ENCODE data around the gene TENM4.

The TENM4 gene

DNA sequence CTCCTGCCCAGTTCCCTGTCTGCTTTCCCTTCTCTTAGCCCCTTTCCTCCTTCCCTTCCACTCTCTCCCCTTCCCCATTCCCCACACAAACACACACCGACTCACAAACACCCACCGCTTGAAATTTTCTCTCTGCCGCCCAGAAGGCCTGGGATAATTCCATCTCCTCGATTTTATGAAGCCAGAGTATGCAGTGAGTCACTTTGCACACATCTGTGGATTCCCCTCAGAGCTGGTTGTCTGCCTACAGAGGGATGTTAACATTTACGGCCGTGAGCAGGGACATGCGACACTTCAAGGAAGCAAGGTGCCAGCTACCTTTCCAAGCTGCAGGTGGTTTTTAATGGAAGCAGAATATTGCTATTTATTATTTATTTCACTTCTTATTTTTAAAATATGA, 332.0 kb downstream of the TENM4 start:
- Histone ChIP-seq H4K20me1 (ENCODE audit: control insufficient read depth, insufficient read depth, low read depth, low read length) (no peaks in the 10 kb centered on the region), H3K27ac (ENCODE audit: low read depth, low read length) (no peak overlapping the region), H3K4me1 (ENCODE audit: control insufficient read depth, low read length) (no peaks in the 10 kb centered on the region), H3K36me3 (ENCODE audit: control insufficient read depth, low read length) (no peaks in the 10 kb centered on the region), H3K4me3 (ENCODE audit: low read length) (no peak overlapping the region), H3K9me2 (replicated peaks; ENCODE audit: control insufficient read depth, low read length) (no peaks in the 10 kb centered on the region), H3F3A (ENCODE audit: control insufficient read depth, insufficient read depth) (no peaks in the 10 kb centered on the region), H3K4me2 (ENCODE audit: low read length) (no peak overlapping the region), H3K27me3 (ENCODE audit: control insufficient read depth, low read length) (no peaks in the 10 kb centered on the region), H3K9me3 (ENCODE audit: control insufficient read depth, insufficient read depth, low read length) (no peaks in the 10 kb centered on the region), H3K79me2 (ENCODE audit: control insufficient read depth, low read length) (no peaks in the 10 kb centered on the region)
- no peak for TF ChIP-seq EZH2phosphoT487 (IDR thresholded peaks at IDR 0.05; ENCODE audit: borderline replicate concordance, low read length)
- TF ChIP-seq, protein P1, sequence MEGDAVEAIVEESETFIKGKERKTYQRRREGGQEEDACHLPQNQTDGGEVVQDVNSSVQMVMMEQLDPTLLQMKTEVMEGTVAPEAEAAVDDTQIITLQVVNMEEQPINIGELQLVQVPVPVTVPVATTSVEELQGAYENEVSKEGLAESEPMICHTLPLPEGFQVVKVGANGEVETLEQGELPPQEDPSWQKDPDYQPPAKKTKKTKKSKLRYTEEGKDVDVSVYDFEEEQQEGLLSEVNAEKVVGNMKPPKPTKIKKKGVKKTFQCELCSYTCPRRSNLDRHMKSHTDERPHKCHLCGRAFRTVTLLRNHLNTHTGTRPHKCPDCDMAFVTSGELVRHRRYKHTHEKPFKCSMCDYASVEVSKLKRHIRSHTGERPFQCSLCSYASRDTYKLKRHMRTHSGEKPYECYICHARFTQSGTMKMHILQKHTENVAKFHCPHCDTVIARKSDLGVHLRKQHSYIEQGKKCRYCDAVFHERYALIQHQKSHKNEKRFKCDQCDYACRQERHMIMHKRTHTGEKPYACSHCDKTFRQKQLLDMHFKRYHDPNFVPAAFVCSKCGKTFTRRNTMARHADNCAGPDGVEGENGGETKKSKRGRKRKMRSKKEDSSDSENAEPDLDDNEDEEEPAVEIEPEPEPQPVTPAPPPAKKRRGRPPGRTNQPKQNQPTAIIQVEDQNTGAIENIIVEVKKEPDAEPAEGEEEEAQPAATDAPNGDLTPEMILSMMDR (IDR thresholded peaks at IDR 0.05; ENCODE audit: low read depth, low read length, poor library complexity, severe bottlenecking), result no peak

GRCh38 chr11:79102840-79103239, 338.0 kb downstream of the TENM4 start:
- Histone ChIP-seq H3K4me1 (ENCODE audit: control insufficient read depth, low read length) (no peaks in the 10 kb centered on the region), H4K20me1 (ENCODE audit: control insufficient read depth, insufficient read depth, low read depth, low read length) (no peaks in the 10 kb centered on the region), H3K27ac (ENCODE audit: low read depth, low read length) (no peak overlapping the region), H3K9me2 (replicated peaks; ENCODE audit: control insufficient read depth, low read length) (no peaks in the 10 kb centered on the region), H3K27me3 (ENCODE audit: control insufficient read depth, low read length) (no peaks in the 10 kb centered on the region), H3K36me3 (ENCODE audit: control insufficient read depth, low read length) (no peaks in the 10 kb centered on the region), H3K79me2 (ENCODE audit: control insufficient read depth, low read length) (no peaks in the 10 kb centered on the region), H3F3A (ENCODE audit: control insufficient read depth, insufficient read depth) (no peaks in the 10 kb centered on the region), H3K9me3 (ENCODE audit: control insufficient read depth, insufficient read depth, low read length) (no peaks in the 10 kb centered on the region), H3K4me2 (ENCODE audit: low read length) (no peak overlapping the region), H3K4me3 (ENCODE audit: low read length) (no peak overlapping the region)
- TF ChIP-seq, protein P1 (IDR thresholded peaks at IDR 0.05; ENCODE audit: low read depth, low read length, poor library complexity, severe bottlenecking), result no peak
- TF ChIP-seq EZH2phosphoT487 (IDR thresholded peaks at IDR 0.05; ENCODE audit: borderline replicate concordance, low read length), result no peak

DNA sequence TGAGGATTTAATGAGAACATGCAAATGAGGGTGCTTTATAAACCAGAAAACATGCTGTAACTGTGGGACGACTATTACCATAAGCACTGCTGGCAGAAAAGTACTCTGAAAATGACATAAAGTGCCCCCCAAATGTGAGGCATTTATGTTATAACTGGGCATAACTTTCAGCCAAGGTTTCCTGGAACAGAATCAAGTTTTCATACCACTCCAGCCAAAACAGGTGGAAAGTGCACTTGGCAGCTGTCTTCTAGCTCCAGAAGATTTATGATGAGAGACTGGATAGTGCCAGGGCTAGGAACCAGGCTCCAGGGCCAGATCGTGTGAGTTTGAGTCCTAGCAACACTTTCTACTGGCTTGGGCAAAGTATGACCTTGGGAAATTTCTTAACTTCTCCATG, 339.2 kb downstream of the TENM4 start:
- H3K4me1 ChIP-seq (ENCODE audit: control insufficient read depth, low read length), result no peaks in the 10 kb centered on the region
- no peak overlapping the region for H3K27ac ChIP-seq (ENCODE audit: low read depth, low read length)
- no peaks in the 10 kb centered on the region for H3K27me3 ChIP-seq (ENCODE audit: control insufficient read depth, low read length)
- H4K20me1 ChIP-seq (ENCODE audit: control insufficient read depth, insufficient read depth, low read depth, low read length), result no peaks in the 10 kb centered on the region
- H3K4me2 ChIP-seq (ENCODE audit: low read length), result no peak overlapping the region
- H3F3A ChIP-seq (ENCODE audit: control insufficient read depth, insufficient read depth), result no peaks in the 10 kb centered on the region
- H3K9me3 ChIP-seq (ENCODE audit: control insufficient read depth, insufficient read depth, low read length), result no peaks in the 10 kb centered on the region
- no peaks in the 10 kb centered on the region for H3K9me2 ChIP-seq (replicated peaks; ENCODE audit: control insufficient read depth, low read length)
- TF ChIP-seq, protein P1 (IDR thresholded peaks at IDR 0.05; ENCODE audit: low read depth, low read length, poor library complexity, severe bottlenecking), result no peak
- TF ChIP-seq EZH2phosphoT487 (IDR thresholded peaks at IDR 0.05; ENCODE audit: borderline replicate concordance, low read length), result no peak
- H3K79me2 ChIP-seq (ENCODE audit: control insufficient read depth, low read length), result no peaks in the 10 kb centered on the region
- H3K4me3 ChIP-seq (ENCODE audit: low read length), result no peak overlapping the region
- H3K36me3 ChIP-seq (ENCODE audit: control insufficient read depth, low read length), result no peaks in the 10 kb centered on the region

Measured in DOHH2 (cell line).